ENCODE measurements around the gene NDUFS8. TPM values are rescaled to one million over a fixed set of nuclear protein-coding genes. Genes with fewer than 3 reads are reported as not detected.

Gene NDUFS8
- total and polyA plus RNA-seq, 2 of the 13 experiments (the other 11 are each of a cell fraction or from before 2014, with no cell fraction given), result 96.7 to 158 TPM

DNA sequence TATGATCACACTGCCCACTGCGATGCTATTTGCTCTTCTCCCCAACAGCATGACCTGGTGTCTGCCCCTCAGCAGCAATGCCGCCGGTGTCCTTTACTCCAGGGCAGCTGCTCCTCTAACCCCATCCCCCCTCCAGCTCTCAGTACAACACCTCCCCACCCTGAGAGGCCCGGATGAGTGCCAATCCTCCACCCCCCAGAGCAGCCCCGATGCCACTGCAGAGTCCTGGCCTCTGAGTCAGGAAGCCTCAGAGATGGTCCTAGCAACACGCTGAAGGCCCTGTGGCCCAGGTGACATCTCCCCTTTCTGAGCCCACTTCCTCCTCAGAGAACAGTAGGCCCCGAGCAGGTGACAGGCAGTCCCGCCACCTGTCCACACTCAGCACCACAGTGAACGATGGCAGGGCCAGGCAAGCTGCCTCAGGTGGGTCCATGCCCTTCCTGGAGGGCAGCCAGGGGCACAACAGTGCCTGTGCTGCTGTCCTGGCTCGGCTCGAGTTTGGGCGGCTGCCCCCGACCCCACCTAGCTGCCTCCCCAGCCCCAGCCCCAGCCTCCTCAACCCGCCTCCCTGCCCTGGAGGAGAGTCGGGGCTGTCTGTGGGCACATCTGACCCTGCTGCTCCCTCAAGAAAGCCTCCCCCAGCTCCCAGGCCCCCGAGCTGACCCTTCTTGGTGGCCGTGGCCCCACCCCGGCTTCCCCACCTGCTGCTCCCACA lies 3.9 kb upstream of the NDUFS8 start (continued):
- TF ChIP-seq SATB2 (CRISPR knock-in tag; IDR thresholded peaks at IDR 0.05) (no peak), ZSCAN29 (CRISPR knock-in tag; conservative IDR thresholded peaks at IDR 0.05) (no peak), ZNF333 (CRISPR knock-in tag; IDR thresholded peaks at IDR 0.05; ENCODE audit: borderline replicate concordance) (no peak), ZNF124 (CRISPR knock-in tag; IDR thresholded peaks at IDR 0.05) (no peak), EP300 (IDR thresholded peaks at IDR 0.05; ENCODE audit: low read depth in 2 of 2, low read length in 2 of 2) (no peak), EP300 (CRISPR knock-in tag; IDR thresholded peaks at IDR 0.05; ENCODE audit: borderline replicate concordance) (no peak), ZMAT3 (CRISPR knock-in tag; conservative IDR thresholded peaks at IDR 0.05) (no peak), SRSF1 (optimal IDR thresholded peaks at IDR 0.05; ENCODE audit: low read depth, low read length) (no peak), SNRNP70 (IDR thresholded peaks at IDR 0.05; ENCODE audit: low read depth, low read length) (no peak), IKZF4 (CRISPR knock-in tag; IDR thresholded peaks at IDR 0.05; ENCODE audit: borderline replicate concordance, low read depth, not compliant biosample characterization) (no peak)
- TF ChIP-seq, protein P1, sequence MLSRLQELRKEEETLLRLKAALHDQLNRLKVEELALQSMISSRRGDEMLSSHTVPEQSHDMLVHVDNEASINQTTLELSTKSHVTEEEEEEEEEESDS (CRISPR knock-in tag; IDR thresholded peaks at IDR 0.05; ENCODE audit: borderline replicate concordance), result no peak
- TF ChIP-seq, protein P2, sequence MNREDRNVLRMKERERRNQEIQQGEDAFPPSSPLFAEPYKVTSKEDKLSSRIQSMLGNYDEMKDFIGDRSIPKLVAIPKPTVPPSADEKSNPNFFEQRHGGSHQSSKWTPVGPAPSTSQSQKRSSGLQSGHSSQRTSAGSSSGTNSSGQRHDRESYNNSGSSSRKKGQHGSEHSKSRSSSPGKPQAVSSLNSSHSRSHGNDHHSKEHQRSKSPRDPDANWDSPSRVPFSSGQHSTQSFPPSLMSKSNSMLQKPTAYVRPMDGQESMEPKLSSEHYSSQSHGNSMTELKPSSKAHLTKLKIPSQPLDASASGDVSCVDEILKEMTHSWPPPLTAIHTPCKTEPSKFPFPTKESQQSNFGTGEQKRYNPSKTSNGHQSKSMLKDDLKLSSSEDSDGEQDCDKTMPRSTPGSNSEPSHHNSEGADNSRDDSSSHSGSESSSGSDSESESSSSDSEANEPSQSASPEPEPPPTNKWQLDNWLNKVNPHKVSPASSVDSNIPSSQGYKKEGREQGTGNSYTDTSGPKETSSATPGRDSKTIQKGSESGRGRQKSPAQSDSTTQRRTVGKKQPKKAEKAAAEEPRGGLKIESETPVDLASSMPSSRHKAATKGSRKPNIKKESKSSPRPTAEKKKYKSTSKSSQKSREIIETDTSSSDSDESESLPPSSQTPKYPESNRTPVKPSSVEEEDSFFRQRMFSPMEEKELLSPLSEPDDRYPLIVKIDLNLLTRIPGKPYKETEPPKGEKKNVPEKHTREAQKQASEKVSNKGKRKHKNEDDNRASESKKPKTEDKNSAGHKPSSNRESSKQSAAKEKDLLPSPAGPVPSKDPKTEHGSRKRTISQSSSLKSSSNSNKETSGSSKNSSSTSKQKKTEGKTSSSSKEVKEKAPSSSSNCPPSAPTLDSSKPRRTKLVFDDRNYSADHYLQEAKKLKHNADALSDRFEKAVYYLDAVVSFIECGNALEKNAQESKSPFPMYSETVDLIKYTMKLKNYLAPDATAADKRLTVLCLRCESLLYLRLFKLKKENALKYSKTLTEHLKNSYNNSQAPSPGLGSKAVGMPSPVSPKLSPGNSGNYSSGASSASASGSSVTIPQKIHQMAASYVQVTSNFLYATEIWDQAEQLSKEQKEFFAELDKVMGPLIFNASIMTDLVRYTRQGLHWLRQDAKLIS (CRISPR knock-in tag; IDR thresholded peaks at IDR 0.05), result no peak
